H9 (cell line): Measurements from ENCODE around the gene ZFPM1. TPM values are rescaled to one million over a fixed set of nuclear protein-coding genes. Genes with fewer than 3 reads are reported as not detected.

Source experiments
- DNase-seq: peaks from one replicate; pipeline ENCODE4 v3.0.0-alpha.2; 2017
- H2AFZ ChIP-seq: one replicate; pipeline ENCODE4 v1.6.1; 2013; ENCODE audit warnings: mild to moderate bottlenecking, low read length, control low read depth, moderate library complexity
- H2AK5ac ChIP-seq: 2 replicates; pipeline ENCODE4 v1.6.1; 2013; ENCODE audit warnings: low read length, control low read depth, mixed read lengths; ENCODE audit not compliant: insufficient read length
- H2BK120ac ChIP-seq: one replicate; pipeline ENCODE4 v1.6.1; 2013; ENCODE audit warnings: low read depth, mild to moderate bottlenecking, low read length, control low read depth, inconsistent platforms; ENCODE audit not compliant: poor library complexity, severe bottlenecking
- H2BK12ac ChIP-seq: 2 replicates; pipeline ENCODE4 v1.6.1; 2013; ENCODE audit warnings: low read length, control low read depth, mixed read lengths, low read depth; ENCODE audit not compliant: insufficient read length
- H2BK15ac ChIP-seq: 2 replicates; pipeline ENCODE4 v1.6.1; 2013; ENCODE audit warnings: low read depth, low read length, control low read depth
- H2BK20ac ChIP-seq: one replicate; pipeline ENCODE4 v1.6.1; 2013; ENCODE audit warnings: low read depth, mild to moderate bottlenecking, low read length, control low read depth, inconsistent platforms; ENCODE audit not compliant: poor library complexity, severe bottlenecking
- H2BK5ac ChIP-seq: 2 replicates; pipeline ENCODE4 v1.6.1; 2013; ENCODE audit warnings: low read length, control low read depth, mixed read lengths; ENCODE audit not compliant: insufficient read length
- H3K14ac ChIP-seq: 2 replicates; pipeline ENCODE4 v1.6.1; 2013; ENCODE audit warnings: low read length, control low read depth; ENCODE audit not compliant: insufficient read depth
- H3K18ac ChIP-seq: 2 replicates; pipeline ENCODE4 v1.6.1; 2013; ENCODE audit warnings: low read depth, mild to moderate bottlenecking, mixed read lengths, low read length, control low read depth; ENCODE audit not compliant: insufficient read length
- H3K23ac ChIP-seq: 2 replicates; pipeline ENCODE4 v1.6.1; 2013; ENCODE audit warnings: low read length, control low read depth, mixed read lengths, low read depth; ENCODE audit not compliant: insufficient read length
- H3K23me2 ChIP-seq: 2 replicates; pipeline ENCODE4 v1.6.1; 2013; ENCODE audit warnings: low read depth, mild to moderate bottlenecking, mixed read lengths, low read length, control low read depth; ENCODE audit not compliant: insufficient read length, poor library complexity, severe bottlenecking
- H3K27ac ChIP-seq: 2 replicates; pipeline ENCODE4 v1.5.1; 2013; ENCODE audit warnings: low read length, control low read depth, mixed read lengths, low read depth; ENCODE audit not compliant: insufficient read length
- H3K27me3 ChIP-seq: 2 replicates; pipeline ENCODE4 v1.6.1; 2013; ENCODE audit warnings: low read length, control low read depth, inconsistent platforms; ENCODE audit not compliant: insufficient read depth
- H3K4ac ChIP-seq: 2 replicates; pipeline ENCODE4 v1.6.1; 2013; ENCODE audit warnings: low read depth, mild to moderate bottlenecking, control low read depth, inconsistent platforms, low read length, moderate library complexity
- H3K4me1 ChIP-seq: 2 replicates; pipeline ENCODE4 v1.6.1; 2013; ENCODE audit warnings: low read length, control low read depth, inconsistent platforms; ENCODE audit not compliant: insufficient read depth
- H3K4me2 ChIP-seq: 2 replicates; pipeline ENCODE4 v1.6.1; 2013; ENCODE audit warnings: low read length, control low read depth, mixed read lengths; ENCODE audit not compliant: insufficient read length, insufficient read depth
- H3K56ac ChIP-seq: 2 replicates; pipeline ENCODE4 v1.6.1; 2013; ENCODE audit warnings: low read depth, mild to moderate bottlenecking, mixed read lengths, low read length, control low read depth; ENCODE audit not compliant: insufficient read length
- H3K79me1 ChIP-seq: 2 replicates; pipeline ENCODE4 v1.6.1; 2013; ENCODE audit warnings: low read depth, mild to moderate bottlenecking, moderate library complexity, low read length, control low read depth, inconsistent platforms; ENCODE audit not compliant: insufficient read depth, poor library complexity, severe bottlenecking
- H3K79me2 ChIP-seq: 2 replicates; pipeline ENCODE4 v1.6.1; 2013; ENCODE audit warnings: low read length, control low read depth, inconsistent platforms; ENCODE audit not compliant: insufficient read depth
- H3K9ac ChIP-seq: 2 replicates; pipeline ENCODE4 v1.6.1; 2013; ENCODE audit warnings: low read length, control low read depth, mixed read lengths; ENCODE audit not compliant: insufficient read length; ENCODE audit errors: extremely low read depth
- H3K9me3 ChIP-seq: one replicate; pipeline ENCODE4 v1.6.1; 2013; ENCODE audit warnings: low read depth, low read length, inconsistent platforms; ENCODE audit not compliant: control insufficient read depth
- H3T11ph ChIP-seq: one replicate; pipeline ENCODE4 v1.6.1; 2013; ENCODE audit warnings: mild to moderate bottlenecking, low read length, control low read depth, inconsistent platforms
- H4K20me1 ChIP-seq: one replicate; pipeline ENCODE4 v1.6.1; 2013; ENCODE audit not compliant: control insufficient read depth, insufficient read length, insufficient read depth
- H4K5ac ChIP-seq: 2 replicates; pipeline ENCODE4 v1.6.1; 2013; ENCODE audit warnings: low read depth, mild to moderate bottlenecking, mixed read lengths, low read length, control low read depth; ENCODE audit not compliant: insufficient read length
- H4K8ac ChIP-seq: replicated peaks from 2 replicates; pipeline ENCODE4 v1.6.1; 2013; ENCODE audit warnings: low read length, control low read depth, mixed read lengths, low read depth; ENCODE audit not compliant: insufficient read length
- H4K91ac ChIP-seq: 2 replicates; pipeline ENCODE4 v1.6.1; 2013; ENCODE audit warnings: low read depth, mild to moderate bottlenecking, moderate library complexity, mixed read lengths, low read length, control low read depth; ENCODE audit not compliant: insufficient read length
- H3K27ac Mint-ChIP-seq, 3 experiments: 2 replicates in 2 of 3; 3 replicates in 1 of 3; pipeline ENCODE4 v1.8.0; 2020 to 2021; ENCODE audit warnings: mixed read lengths in 3 of 3, mild to moderate bottlenecking in 1 of 3, moderate library complexity in 1 of 3
- H3K27me3 Mint-ChIP-seq: 2 replicates; pipeline ENCODE4 v1.8.0; 2021; ENCODE audit warnings: low read depth, mild to moderate bottlenecking, moderate library complexity, mixed read lengths
- H3K36me3 Mint-ChIP-seq, 3 experiments: 2 replicates in 2 of 3; 3 replicates in 1 of 3; pipeline ENCODE4 v1.8.0; 2020 to 2021; ENCODE audit warnings: low read depth in 3 of 3, mixed read lengths in 3 of 3; ENCODE audit not compliant: insufficient read depth in 1 of 3
- H3K4me1 Mint-ChIP-seq, 2 experiments: 2 replicates each; pipeline ENCODE4 v1.8.0; 2020; ENCODE audit warnings: mixed read lengths in 2 of 2
- H3K4me3 Mint-ChIP-seq, 2 experiments: 2 replicates in 1 of 2; 3 replicates in 1 of 2; pipeline ENCODE4 v1.8.0; 2020 to 2021; ENCODE audit warnings: mild to moderate bottlenecking in 2 of 2, mixed read lengths in 2 of 2, moderate library complexity in 1 of 2
- H3K9me3 Mint-ChIP-seq, 2 experiments: 2 replicates in 1 of 2; 3 replicates in 1 of 2; pipeline ENCODE4 v1.8.0; 2020; ENCODE audit warnings: mild to moderate bottlenecking in 2 of 2, mixed read lengths in 2 of 2, moderate library complexity in 1 of 2
- WGBS: extraction: QIAGEN DNeasy Blood & Tissue Kit; methylation state at CpG from one replicate; pipeline ENCODE4 v1.1.7; 2013; ENCODE audit warnings: missing lambda C conversion rate, low lambda C conversion rate, mixed read lengths; ENCODE audit not compliant: insufficient read length; ENCODE audit errors: extremely low coverage; 5-methylcytosine and 5-hydroxymethylcytosine counted together
- total RNA-seq: library from RNA; stranded (reverse); gene quantifications from 2 replicates; pipeline ENCODE4 v1.2.1, GENCODE V29; 2021
- TF ChIP-seq, protein P1 (sequence below): fragments of 200-600 bp; sonication (generic); conservative IDR thresholded peaks from 3 replicates; pipeline ENCODE4 v1.8.0; 2021; ENCODE audit warnings: antibody characterized with exemption, mild to moderate bottlenecking

The ZFPM1 gene
- total RNA-seq, 1 experiment from 2014 or later, result 3.6 TPM

DNA sequence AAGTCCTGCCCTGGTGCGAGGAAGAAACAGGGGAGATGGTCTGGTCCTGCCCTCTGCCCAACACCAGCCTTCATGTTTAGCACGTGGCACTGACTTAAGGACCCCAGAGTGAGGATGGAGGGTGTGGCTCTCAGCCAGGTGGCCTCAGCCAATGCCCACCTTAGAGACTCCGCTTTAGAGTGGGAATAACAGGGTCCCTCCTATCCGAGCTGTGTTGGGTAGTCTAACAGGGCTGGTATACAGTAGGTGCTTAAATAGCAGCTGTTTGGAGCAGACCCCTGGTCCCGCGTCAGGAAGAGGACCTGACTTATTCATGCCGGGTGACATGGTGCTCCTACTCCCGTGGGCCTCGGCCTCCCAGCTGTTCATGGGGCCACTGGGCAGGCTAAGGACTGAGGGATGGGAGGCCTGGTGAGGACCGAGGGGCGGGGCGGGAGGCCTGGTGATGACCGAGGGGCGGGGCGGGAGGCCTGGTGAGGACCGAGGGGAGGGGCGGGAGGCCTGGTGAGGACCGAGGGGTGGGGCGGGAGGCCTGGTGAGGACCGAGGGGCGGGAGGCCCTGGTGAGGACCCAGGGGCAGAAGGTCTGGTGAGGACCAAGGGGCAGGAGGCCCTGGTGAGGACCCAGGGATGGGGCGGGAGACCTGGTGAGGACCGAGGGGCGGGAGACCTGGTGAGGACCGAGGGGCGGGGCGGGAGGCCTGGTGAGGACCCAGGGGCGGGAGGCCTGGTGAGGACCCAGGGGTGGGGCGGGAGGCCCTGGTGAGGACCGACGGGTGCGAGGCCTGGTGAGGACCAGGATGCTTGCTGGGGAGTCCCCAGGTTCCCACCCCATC is 7.6 kb downstream of the ZFPM1 start:
- H3K27ac ChIP-seq, result no peak overlapping the region
- H3K18ac ChIP-seq, result no peak overlapping the region
- H2BK15ac ChIP-seq, result no peak overlapping the region
- H3K79me2 ChIP-seq, result no peaks in the 10 kb centered on the region
- H3T11ph ChIP-seq, result no peak overlapping the region
- no peak for DNase-seq
- no peak overlapping the region for H3K23ac ChIP-seq
- no peaks in the 10 kb centered on the region for H3K23me2 ChIP-seq
- H3K9ac ChIP-seq, result no peak overlapping the region
- no peak overlapping the region for H2BK5ac ChIP-seq
- H3K9me3 Mint-ChIP-seq, result no peaks in the 10 kb centered on the region
- no peak overlapping the region for H3K27ac Mint-ChIP-seq
- TF ChIP-seq, protein P1, sequence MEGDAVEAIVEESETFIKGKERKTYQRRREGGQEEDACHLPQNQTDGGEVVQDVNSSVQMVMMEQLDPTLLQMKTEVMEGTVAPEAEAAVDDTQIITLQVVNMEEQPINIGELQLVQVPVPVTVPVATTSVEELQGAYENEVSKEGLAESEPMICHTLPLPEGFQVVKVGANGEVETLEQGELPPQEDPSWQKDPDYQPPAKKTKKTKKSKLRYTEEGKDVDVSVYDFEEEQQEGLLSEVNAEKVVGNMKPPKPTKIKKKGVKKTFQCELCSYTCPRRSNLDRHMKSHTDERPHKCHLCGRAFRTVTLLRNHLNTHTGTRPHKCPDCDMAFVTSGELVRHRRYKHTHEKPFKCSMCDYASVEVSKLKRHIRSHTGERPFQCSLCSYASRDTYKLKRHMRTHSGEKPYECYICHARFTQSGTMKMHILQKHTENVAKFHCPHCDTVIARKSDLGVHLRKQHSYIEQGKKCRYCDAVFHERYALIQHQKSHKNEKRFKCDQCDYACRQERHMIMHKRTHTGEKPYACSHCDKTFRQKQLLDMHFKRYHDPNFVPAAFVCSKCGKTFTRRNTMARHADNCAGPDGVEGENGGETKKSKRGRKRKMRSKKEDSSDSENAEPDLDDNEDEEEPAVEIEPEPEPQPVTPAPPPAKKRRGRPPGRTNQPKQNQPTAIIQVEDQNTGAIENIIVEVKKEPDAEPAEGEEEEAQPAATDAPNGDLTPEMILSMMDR, result no peak
- no peak overlapping the region for H4K8ac ChIP-seq
- no peak overlapping the region for H2BK120ac ChIP-seq
- H4K20me1 ChIP-seq, result no peaks in the 10 kb centered on the region
- H3K27me3 Mint-ChIP-seq, result peaks cover 28% of the 10 kb centered on the region
- no peak overlapping the region for H3K4ac ChIP-seq
- H3K36me3 Mint-ChIP-seq, result no peaks in the 10 kb centered on the region
- H3K9me3 ChIP-seq, result no peaks in the 10 kb centered on the region
- no peak overlapping the region for H3K4me2 ChIP-seq
- WGBS, result no CpG with 5 or more reads among the region's 32 CpGs
- H4K91ac ChIP-seq, result no peak overlapping the region
- H3K27me3 ChIP-seq, result peaks cover 14% of the 10 kb centered on the region; the same call in 1 of the 2 replicates
- H2BK20ac ChIP-seq, result no peak overlapping the region
- no peak overlapping the region for H4K5ac ChIP-seq
- H3K4me3 Mint-ChIP-seq, result no peak overlapping the region
- H3K56ac ChIP-seq, result no peak overlapping the region
- no peak overlapping the region for H3K14ac ChIP-seq
- no peak overlapping the region for H2AK5ac ChIP-seq
- no peak overlapping the region for H2BK12ac ChIP-seq
- H2AFZ ChIP-seq, result no peak overlapping the region
- H3K79me1 ChIP-seq, result no peaks in the 10 kb centered on the region
- peaks cover 8 to 27% of the 10 kb centered on the region in 2 experiments for H3K4me1 Mint-ChIP-seq
- peaks cover 3% of the 10 kb centered on the region; the same call in 1 of the 2 replicates for H3K4me1 ChIP-seq
